Suppressor macrophage treated with lipopolysaccharide for 1 hour (primary cell): ENCODE measurements around the gene KNTC1.
"Not testable (repeated sequence)": the region's sequence is repeated elsewhere in the genome, so short reads cannot be mapped to it uniquely, and the experiment has no call there.

Experiments
- DNase-seq, 3 donors: peaks; one replicate each; pipeline ENCODE4 v3.0.0-alpha.2; 2020 to 2022

Gene KNTC1, protein sequence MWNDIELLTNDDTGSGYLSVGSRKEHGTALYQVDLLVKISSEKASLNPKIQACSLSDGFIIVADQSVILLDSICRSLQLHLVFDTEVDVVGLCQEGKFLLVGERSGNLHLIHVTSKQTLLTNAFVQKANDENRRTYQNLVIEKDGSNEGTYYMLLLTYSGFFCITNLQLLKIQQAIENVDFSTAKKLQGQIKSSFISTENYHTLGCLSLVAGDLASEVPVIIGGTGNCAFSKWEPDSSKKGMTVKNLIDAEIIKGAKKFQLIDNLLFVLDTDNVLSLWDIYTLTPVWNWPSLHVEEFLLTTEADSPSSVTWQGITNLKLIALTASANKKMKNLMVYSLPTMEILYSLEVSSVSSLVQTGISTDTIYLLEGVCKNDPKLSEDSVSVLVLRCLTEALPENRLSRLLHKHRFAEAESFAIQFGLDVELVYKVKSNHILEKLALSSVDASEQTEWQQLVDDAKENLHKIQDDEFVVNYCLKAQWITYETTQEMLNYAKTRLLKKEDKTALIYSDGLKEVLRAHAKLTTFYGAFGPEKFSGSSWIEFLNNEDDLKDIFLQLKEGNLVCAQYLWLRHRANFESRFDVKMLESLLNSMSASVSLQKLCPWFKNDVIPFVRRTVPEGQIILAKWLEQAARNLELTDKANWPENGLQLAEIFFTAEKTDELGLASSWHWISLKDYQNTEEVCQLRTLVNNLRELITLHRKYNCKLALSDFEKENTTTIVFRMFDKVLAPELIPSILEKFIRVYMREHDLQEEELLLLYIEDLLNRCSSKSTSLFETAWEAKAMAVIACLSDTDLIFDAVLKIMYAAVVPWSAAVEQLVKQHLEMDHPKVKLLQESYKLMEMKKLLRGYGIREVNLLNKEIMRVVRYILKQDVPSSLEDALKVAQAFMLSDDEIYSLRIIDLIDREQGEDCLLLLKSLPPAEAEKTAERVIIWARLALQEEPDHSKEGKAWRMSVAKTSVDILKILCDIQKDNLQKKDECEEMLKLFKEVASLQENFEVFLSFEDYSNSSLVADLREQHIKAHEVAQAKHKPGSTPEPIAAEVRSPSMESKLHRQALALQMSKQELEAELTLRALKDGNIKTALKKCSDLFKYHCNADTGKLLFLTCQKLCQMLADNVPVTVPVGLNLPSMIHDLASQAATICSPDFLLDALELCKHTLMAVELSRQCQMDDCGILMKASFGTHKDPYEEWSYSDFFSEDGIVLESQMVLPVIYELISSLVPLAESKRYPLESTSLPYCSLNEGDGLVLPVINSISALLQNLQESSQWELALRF (N-terminal part only)

DNA sequence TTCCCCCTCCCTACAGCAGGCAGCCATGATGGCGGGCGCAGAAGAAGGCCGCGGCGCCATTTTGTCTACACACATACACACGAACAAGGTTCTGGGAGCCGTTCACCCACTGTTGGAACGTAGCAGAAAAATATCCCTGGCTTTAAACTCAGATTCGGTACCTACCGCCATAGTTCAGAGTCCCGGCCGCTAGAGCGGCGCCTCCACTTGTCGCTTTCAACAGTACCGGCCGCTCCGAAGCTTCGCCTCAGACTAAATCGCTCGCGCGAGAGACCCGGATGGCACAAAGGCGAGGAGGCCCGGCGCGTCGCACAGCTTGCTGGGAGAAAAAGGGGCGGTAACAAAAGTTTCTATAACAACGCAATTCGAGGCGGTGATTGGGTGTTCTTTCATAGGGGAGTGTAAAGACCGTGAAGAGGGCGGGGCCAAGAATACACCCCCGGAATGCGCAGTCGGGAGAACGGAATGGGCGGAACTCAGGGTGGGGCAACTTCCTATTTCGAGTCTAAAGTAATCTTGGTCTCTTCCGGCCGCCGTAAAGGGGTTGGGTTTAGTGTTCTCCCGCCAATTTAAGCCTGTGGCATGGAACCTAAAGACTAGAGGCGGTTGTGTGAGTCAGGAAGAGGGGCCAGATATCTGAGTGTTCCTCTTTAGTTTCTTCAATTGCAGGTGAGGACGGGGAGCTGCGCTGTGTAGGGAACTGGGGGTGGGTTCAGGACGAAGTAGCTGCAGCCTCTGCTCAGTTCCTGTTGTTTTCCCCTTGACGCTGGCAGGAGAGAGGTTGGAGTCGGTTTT, at the start of gene KNTC1, which contains the start of gene RSRC2:
Gene KNTC1 (plus strand): TSS at position 567 of the 795 bp plus-strand sequence. CDS start 2,815 bp downstream, outside the sequence.
Gene RSRC2 (minus strand): TSS at position 254 of the 795 bp plus-strand sequence. CDS start 83 bp downstream, at position 171.
- peak; percentile 99 to 100 (median 100) for DNase-seq

DNA sequence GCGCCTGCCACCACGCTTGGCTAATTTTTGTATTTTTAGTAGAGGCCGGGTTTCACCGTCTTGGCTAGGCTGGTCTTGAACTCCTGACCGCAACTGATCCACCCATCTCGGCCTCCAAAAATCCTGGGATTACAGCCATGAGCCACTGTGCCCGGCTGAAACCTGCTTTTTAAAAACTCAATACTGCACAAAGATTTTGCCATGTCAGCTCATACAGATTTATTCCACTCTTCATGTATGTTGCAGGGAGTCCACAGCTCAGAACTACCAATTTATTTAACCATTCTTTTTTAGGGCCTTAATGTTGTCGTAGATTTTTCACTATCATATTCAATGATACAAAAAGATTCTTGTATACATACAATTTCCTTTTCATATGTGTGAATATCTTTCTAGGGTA, 46.3 kb upstream of the KNTC1 start:
- DNase-seq: no peak

DNA sequence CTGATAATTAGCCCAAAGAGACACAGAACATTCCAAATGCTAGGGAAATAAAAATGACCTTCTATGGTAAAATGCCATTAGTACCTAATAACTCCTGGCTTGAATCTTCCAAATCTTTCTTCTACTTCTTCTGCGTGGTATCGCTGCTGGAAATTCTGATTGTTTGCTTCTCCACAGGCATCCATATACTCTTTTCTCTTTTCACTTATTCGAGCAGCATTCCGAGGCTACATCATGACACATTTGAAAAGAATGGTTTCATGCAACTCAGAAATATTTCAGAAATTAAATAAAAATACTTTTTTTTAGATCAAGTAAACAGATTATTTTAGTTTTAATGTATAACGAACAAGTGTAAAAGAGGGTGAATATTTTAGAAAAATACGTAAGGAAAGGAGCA, 45.2 kb upstream of the KNTC1 start:
- DNase-seq: no peak

DNA sequence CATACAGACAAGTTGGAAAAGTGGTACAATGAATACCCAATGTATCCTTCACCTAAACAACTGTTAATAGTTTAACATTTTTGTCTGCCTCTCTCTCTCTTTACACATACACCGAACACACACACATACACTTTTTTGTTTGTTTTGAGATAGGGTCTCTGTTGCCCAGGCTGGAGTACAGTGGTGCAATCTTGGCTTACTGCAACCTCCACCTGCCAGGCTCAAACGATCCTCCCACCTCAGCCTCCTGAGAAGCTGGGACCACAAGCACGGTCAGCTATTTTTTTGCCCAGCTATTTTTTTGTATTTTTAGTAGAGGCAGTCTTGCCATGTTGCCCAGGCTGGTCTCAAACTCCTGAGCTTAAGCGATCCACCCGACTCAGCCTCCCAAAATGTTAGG, 43.1 kb upstream of the KNTC1 start:
- no peak for DNase-seq

DNA sequence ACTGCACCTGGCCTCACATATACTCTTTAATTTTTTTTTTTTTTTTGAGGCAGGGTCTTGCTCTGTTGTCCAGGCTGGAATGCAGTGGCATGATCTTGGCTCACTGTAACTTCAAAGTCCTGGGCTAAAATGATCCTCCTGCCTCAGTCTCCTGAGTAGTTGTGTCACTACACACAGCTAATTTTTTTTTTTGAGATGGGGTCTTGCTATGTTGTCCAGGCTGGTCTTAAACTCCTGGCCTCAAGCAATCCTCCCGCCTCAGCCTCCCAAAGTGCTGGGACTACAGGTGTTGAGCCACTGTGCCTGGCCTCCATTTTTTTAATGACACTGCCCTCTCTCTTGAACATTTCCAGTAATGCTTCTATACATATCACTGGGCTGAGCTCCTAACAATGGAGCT, 42.7 kb upstream of the KNTC1 start:
- DNase-seq: not testable (repeated sequence)

DNA sequence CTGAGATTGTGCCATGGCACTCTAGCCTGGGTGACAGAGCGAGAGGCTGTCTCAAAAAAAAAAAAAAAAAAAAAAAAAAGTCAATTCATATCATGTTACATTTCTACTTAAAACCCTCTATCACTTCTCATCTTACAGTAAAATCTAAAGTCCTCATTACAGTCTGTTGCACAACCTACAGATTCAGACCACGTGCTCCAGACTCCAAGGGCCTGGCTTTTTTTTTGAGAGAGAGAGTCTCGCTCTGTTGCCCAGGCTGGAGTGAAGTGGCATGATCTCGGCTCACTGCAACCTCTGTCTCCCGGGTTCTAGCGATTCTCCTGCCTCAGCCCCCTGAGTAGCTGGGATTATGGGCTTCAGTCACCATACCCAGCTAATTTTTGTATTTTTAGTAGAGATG, 40.7 kb upstream of the KNTC1 start:
- not testable (repeated sequence) for DNase-seq

DNA sequence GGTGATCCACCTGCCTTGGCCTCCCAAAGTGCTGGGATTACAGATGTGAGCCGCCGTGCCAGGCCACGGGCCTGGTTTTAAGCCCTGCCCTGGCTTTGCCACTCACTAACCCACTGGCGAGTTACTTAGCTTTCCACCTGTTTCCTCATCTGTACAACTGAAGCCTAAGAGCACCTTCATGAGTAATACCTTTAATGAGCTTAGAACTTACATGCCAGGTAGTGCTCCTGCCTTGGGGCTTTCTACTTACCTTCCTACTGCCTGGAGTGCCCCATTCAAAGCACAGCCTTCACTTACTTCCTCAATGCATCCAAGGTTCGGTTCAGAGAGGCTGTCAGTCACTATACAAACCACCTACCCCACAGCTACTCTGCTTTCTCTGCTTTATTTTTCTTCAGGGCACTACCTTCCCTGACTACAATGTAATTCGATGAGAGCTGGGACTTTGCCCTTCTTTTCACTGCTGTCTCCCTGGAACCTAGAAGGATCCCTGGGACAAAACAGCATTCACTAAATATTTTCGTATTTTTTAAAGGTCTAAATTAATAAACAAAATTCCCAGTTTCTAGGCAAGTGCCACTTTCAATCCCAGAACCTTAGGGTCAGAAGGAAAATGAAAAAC, 40.1 kb upstream of the KNTC1 start:
- DNase-seq: no peak

DNA sequence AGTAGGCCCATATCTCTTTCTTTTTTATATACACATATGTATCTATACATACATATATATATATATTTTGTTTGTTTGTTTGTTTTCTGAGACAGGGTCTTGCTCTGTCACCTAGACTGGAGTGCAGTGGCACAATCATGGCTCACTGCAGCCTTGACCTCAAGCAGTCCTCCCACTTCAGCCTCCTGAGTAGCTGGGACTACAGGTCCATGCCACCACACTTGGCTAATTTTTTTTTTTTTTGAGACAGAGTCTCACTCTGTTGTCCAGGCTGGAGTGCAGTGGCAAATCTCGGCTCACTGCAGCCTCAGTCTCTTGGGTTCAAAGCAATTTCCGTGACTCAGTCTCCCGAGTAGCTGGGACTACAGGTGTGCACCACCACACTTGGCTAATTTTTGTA, 39.2 kb upstream of the KNTC1 start:
- DNase-seq: not testable (repeated sequence)

DNA sequence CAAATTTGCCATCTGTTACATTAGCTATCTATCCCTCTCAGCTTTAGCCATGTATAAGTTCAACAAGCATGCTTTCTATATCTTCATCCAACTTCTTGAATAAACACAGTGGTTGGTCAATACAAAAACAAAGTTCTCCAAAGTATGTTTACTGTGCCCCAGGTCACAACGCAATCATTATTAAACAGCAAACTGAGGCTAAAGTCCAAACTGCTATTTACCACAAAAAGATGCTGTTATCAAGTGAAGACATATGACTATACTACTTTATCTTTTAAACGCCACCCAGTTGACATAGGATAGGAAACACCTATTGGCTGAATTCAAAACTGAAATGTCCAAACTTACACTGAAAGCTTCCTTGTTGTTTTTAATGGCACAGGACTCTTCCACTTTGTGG, 38.0 kb upstream of the KNTC1 start:
- no peak for DNase-seq

DNA sequence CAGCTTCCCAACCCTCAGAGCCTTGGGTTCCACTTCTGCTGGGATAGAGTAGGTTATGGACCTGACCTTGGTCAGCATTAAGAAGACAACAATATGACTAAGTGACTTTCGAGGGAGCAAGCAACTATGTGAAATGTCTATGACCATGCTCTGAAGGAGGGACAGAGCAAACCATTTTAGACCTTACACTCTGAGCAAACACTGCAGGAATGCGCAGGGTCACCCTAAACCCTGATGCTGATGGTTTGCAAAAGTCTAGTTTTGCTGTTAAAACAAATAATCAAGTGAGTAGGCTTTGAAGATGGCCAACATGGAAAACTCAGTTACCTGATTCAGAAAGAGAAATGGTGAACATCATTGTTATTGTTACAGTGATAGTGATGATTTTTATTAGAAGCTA, 35.1 kb upstream of the KNTC1 start:
- no peak for DNase-seq

DNA sequence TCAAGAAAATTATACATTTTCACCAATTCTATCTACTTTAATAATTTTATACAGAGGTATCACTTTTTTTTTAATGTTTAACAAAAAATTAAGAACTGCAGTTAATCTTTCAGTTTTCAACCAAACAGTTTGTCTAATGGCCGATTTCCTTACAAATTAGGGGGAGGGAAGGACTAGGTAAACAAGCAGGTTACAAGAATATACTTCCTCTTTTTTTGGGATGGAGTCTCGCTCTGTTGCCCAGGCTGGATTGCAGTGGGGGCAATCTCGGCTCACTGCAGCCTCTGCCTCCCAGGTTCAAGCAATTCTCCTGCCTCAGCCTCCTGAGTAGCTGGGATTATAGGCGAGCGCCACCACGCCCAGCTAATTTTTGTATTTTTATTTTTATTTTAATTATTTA, 33.8 kb upstream of the KNTC1 start:
- DNase-seq: not testable (repeated sequence)

DNA sequence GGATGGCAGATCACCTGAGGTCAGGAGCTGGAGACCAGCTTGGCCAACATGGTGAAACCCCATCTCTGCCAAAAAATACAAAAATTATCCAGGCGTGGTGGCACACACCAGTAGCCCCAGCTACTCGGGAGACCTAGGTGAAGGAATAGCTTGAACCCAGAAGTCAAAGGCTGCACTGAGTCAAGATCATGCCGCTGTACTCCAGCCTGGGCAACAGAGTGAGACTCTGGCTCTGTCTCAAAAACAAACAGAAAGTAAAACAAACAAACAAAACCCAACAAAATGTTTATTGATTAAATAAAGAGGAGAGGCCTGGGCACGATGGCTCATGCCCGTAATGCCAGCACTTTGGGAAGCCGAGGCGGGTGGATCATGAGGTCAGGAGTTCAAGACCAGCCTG, 31.8 kb upstream of the KNTC1 start:
- no peak for DNase-seq

DNA sequence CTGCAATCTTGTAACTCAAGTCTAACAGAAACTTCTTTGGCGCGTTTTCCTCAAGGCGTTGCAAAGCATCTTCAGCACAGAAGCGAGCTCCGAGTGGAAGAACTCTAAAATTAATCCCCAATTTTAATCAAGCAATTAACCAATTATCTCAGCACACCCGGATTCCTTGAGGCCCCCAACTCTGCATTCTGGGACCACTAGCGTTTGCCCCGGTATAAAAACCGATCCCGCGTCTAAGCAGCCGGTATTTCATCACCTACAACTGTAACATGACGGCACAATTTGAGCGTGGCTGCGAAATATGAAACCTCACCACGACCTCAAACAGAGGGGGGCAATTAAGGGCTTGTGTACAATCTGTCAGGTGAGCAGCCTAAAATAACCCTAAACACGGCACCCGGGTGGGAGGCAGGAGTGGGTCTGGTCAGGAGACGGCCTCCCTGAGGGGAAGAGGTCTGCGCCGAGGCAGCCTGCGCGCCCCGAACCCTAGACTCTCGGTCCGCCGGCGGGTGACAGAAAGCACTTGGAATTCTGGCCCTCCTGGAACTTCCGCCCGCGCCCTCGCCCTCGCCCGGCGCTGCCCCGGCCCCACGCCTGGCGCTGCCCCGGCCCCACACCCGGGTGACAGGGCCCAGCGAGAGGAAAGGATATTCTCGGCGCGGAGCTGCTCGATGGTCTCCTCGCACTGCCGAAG, 26.9 kb upstream of the KNTC1 start:
- DNase-seq: peak; percentile 57 to 72 (median 59)

DNA sequence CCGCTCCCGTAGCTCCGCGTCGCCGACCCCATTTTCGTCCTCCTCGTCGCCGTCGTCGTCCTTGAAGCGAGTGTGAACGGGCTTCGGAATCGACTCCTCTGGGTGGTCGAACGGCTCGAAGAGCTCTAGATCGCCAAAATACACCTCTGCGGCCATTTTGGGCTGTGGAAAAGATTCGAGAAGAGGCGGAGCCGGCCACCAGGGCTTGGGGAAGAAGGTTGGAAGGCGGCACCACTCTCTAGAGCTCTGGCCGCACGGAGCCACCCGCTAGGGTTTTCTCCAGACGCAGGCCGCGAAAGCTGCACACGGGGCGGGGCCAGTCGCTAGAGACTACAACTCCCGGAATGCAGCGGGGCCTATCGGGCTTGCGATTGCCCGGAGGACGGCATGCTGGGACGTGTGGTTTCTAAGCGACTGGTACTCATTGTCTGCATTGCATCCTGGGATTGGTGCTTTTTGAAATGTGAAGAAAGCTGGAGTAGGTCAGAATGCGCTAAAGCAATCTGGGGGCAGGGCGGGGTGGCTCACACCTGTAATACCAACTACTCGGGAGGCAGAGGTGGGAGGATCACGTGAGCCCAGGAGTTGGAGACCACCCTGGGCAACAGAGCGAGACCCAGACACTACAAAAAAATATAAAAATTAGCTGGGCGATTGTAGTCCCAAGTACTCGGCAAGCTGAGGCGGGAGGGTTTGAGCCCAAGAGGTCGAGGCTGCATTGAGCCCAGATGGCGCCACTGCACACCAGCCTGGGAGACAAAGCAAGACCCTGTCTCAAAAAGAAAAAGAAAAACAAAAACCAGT, 26.2 kb upstream of the KNTC1 start, which contains the start of gene ZCCHC8:
Gene ZCCHC8 (minus strand): TSS at position 248 of the 804 bp plus-strand sequence. CDS start 92 bp downstream, at position 156.
- peak; percentile 99 to 100 (median 99) for DNase-seq

DNA sequence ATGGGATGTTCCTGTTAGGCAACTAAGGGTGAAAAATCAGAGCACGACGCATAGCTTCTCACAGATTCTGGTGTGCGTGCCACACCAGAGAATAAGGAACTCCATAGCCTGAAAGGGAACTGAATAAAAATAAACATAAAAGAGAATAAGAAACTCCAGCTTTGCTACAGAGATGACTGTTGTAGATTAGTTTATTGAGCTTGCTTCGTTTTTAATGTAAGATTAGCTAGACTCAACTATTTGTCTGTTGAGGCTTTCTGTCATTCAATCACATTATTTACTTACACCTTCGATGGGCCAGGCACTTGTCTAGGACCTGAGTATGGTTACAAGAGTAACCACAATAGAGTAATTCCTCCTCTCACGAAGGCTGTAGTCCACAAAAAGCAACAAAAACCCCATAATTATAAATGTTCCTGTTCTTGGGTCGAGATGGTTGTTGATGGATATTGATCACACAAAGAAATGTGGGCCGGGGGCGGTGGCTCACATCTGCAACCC, 25.5 kb upstream of the KNTC1 start:
- DNase-seq: peak; percentile 76 to 92 (median 87)

DNA sequence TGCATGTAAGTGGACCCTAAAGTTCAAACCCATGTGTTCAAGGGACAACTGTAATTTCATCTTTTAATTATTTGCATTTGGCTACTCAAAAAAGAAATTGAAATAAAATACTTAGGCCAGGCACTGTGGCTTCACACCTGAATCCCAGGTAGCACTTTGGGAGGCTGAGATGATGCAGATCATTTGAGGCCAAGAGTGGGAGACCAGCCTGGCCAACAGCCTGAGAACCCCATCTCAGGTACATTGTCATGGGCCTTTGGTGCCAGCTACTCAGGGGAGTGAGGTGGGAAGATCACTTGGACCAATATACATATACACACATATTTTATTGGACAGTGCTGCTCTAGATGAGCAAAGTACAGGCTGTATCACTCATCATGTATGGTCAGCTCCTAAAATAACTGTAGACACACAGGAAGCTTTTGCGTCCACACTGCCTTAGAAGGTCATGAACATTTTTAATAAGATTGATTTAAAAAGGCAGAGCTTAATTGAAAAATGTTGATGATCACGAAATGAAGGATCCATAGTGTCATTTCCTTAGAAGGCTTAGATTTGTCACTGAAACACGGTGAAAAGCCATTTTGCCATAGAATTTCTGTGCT, 23.8 kb upstream of the KNTC1 start:
- no peak for DNase-seq

DNA sequence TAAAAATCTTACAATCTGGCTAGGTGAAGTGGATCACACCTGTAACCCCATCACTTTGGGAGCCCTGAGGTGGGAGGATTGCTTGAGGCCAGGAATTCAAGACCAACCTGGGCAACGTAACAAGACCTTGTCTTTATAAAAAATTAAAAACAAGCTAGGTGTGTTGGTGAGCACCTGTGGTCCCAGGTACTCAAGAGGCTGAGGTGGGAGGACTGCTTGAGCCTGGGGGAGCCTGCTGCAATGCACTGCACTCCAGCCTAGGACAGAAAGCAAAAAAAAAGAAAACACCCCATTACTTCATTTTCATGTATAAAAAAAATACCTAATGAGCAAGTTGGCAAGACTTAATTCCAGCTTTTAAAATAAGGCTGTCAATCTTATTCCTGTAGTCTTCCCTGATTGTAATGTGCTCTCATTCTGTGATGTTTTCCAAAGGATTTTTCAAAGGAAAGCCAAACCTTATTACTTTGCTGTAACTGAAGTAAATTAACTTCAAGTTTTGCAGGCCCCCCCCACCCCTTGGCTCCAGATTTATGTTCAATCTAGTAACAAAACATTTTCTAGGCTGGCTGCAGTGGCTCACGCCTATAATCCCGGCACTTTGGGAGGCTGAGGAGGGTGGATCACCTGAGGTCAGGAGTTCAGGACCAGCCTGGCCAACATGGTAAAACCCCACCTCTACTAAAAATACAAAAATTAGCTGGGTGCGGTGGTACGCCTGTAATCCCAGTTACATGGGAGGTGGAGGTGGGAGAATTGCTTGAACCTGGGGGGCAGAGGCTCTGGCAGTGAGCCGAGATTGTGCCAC, 23.1 kb upstream of the KNTC1 start:
- DNase-seq: no peak

DNA sequence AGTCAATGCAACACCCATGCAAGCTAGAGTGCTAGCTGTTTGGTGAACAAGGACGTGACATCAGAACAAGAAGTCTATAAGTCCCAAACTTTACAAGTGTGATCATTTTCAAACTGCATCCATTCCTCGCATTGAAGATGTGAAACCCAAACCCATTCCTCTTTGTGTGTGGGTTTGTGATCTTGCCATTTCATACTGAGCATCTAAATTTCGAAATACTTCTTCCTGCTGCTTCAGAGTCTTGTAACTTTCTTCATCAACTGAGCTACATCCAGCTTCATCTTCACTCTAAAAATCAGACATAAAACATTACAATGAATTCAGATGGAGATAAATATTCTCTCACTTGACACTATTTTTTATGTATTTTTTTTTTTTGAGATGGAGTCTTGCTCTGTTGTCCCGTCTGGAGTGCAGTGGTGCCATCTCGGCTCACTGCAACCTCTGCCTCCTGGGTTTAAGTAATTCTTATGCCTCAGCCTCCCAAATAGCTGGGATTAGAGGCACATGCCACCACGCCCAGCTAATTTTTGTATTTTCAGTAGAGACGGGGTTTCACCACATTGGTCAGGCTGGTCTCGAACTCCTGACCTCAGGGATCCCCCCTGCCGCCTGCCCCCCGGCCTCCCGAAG, 21.5 kb upstream of the KNTC1 start:
- no peak for DNase-seq
